ENCODE measurements around the gene CACNA2D1.

- TF ChIP-seq EZH2phosphoT487 (IDR thresholded peaks at IDR 0.05; ENCODE audit: borderline replicate concordance): no peak
- TF ChIP-seq POLR2A (IDR thresholded peaks at IDR 0.05; ENCODE audit: borderline replicate concordance, extremely low read depth, insufficient read depth, insufficient read length): no peak
Observed at GRCh38 chr7:82202107-82202506, 241.5 kb downstream of the CACNA2D1 start.

All from HCT116 (cell line).